ENCODE data around the gene SOX21.

Gene SOX21

DNA sequence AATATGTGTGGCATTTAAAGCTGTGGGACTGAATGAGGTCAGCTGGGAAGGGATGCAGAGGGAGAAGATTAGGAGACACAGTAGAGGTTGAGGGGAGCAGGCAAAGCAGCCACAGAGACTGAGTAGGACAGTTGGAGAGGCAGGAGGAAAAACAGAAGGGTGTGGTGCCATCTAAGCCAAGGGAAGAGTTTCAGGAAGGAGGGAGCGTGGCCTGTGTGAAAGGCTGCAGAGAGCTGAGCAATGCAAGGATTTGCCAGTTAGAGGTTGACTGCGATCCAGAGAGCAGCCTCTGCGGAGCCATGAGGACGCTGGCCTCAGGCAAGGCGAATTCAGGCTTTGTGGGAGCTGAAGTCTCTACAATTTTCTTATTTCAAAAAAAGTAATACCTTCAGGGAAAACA lies 28.9 kb downstream of the SOX21 start:
- H3K9me3 Mint-ChIP-seq, result no peaks in the 10 kb centered on the region
- no peak for DNase-seq (ENCODE audit: low spot score in 2 of 2)
- no peaks in the 10 kb centered on the region for H3K4me1 Mint-ChIP-seq
- ATAC-seq (replicated peaks; ENCODE audit: extremely low read depth, poor library complexity, severe bottlenecking), result no peak
- peaks cover 35% of the 10 kb centered on the region for H3K27me3 Mint-ChIP-seq
- H3K27ac Mint-ChIP-seq (ENCODE audit: low read depth), result no peak overlapping the region
- H3K4me3 Mint-ChIP-seq, result no peak overlapping the region
- peaks cover 2% of the 10 kb centered on the region for H3K36me3 Mint-ChIP-seq (ENCODE audit: insufficient read depth)

GRCh38 chr13:94682229-94682628 lies 30.1 kb downstream of the SOX21 start:
- no peak for DNase-seq (ENCODE audit: low spot score in 2 of 2)
- H3K36me3 Mint-ChIP-seq (ENCODE audit: insufficient read depth), result peaks cover 2% of the 10 kb centered on the region
- no peak for ATAC-seq (replicated peaks; ENCODE audit: extremely low read depth, poor library complexity, severe bottlenecking)
- no peak overlapping the region for H3K27ac Mint-ChIP-seq (ENCODE audit: low read depth)
- no peaks in the 10 kb centered on the region for H3K9me3 Mint-ChIP-seq
- H3K4me1 Mint-ChIP-seq, result no peaks in the 10 kb centered on the region
- H3K4me3 Mint-ChIP-seq, result no peak overlapping the region
- peaks cover 46% of the 10 kb centered on the region for H3K27me3 Mint-ChIP-seq

GRCh38 chr13:94679614-94680013 lies 32.7 kb downstream of the SOX21 start:
- Mint-ChIP-seq H3K4me3 (no peak overlapping the region), H3K27ac (ENCODE audit: low read depth) (no peak overlapping the region), H3K36me3 (ENCODE audit: insufficient read depth) (peaks cover 2% of the 10 kb centered on the region), H3K9me3 (no peaks in the 10 kb centered on the region), H3K4me1 (no peaks in the 10 kb centered on the region), H3K27me3 (peaks cover 56% of the 10 kb centered on the region)
- no peak for DNase-seq (ENCODE audit: low spot score in 2 of 2)
- no peak for ATAC-seq (replicated peaks; ENCODE audit: extremely low read depth, poor library complexity, severe bottlenecking)

GRCh38 chr13:94678845-94679244 lies 33.5 kb downstream of the SOX21 start:
- Mint-ChIP-seq H3K27me3 (peaks cover 56% of the 10 kb centered on the region), H3K4me3 (no peak overlapping the region), H3K27ac (ENCODE audit: low read depth) (no peak overlapping the region), H3K36me3 (ENCODE audit: insufficient read depth) (peaks cover 2% of the 10 kb centered on the region), H3K4me1 (no peaks in the 10 kb centered on the region), H3K9me3 (no peaks in the 10 kb centered on the region)
- ATAC-seq (replicated peaks; ENCODE audit: extremely low read depth, poor library complexity, severe bottlenecking), result no peak
- no peak for DNase-seq (ENCODE audit: low spot score in 2 of 2)

DNA sequence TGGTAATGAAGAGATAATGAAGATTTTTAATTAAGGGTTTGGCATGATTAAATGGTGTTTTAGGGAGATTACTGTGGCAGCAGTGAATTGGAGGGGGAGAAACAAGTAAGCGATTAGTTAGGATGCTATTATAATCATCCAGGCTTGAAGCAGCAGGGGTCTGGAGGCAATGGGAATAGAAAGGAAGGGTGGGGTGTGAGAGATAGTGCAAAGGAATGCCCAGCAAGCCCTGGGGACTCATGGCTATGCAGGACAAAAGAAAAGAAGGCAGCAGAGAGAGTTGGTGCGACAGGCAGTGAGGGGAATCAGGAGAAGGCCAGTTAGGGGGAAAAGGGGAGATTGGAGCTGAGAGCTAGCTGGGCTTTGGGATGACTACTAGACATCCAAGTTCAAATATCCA lies 34.5 kb downstream of the SOX21 start:
- ATAC-seq (replicated peaks; ENCODE audit: extremely low read depth, poor library complexity, severe bottlenecking) (no peak), DNase-seq (ENCODE audit: low spot score in 2 of 2) (no peak)
- no peak overlapping the region for H3K27ac Mint-ChIP-seq (ENCODE audit: low read depth)
- H3K4me1 Mint-ChIP-seq, result no peaks in the 10 kb centered on the region
- H3K27me3 Mint-ChIP-seq, result peaks cover 47% of the 10 kb centered on the region
- H3K36me3 Mint-ChIP-seq (ENCODE audit: insufficient read depth), result peaks cover 2% of the 10 kb centered on the region
- H3K4me3 Mint-ChIP-seq, result no peak overlapping the region
- H3K9me3 Mint-ChIP-seq, result no peaks in the 10 kb centered on the region

DNA sequence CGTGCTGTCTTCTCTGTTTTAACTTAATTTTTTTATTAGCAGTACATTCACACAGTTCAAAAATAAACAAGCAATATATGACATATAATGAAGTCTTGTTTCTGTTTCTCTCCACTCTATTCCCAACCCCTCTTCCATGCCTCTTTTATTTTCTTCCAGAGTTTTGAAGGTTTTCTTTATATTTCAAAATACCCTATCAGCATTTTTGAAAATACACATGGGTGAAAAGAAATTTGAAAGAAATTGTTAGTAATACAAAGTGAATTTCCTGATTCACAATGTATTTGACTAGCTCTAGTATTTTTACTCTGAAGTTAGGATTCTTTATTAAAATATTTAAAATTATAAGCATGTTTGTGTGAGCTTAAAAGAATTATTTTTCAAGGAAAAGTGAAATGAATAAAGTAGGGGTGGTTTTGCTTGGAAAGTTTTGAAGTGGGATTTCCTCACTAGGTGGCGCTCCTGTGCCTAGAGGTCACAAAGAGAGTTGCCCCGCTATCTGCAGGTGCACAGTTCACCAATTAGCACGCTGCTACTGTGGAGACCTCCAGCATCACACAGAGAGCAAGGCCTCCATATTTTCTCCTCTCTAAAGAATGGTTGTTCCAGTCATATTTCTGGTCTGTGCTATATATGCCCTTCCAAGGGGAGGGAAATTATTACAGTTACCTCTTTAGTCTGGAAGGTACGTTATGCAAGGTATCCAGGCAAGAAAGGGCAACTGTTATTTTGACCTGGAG lies 37.6 kb downstream of the SOX21 start:
- DNase-seq (ENCODE audit: low spot score in 2 of 2), result no peak

GRCh38 chr13:94673851-94674250 lies 38.5 kb downstream of the SOX21 start:
- no peak overlapping the region for H3K27ac Mint-ChIP-seq (ENCODE audit: low read depth)
- peaks cover 44% of the 10 kb centered on the region for H3K27me3 Mint-ChIP-seq

More for the DNA sequence above, 37.6 kb downstream of the SOX21 start:
- no peak overlapping the region for H3K27ac Mint-ChIP-seq (ENCODE audit: low read depth)
- no peak overlapping the region for H3K4me3 Mint-ChIP-seq
- ATAC-seq (replicated peaks; ENCODE audit: extremely low read depth, poor library complexity, severe bottlenecking), result no peak
- H3K4me1 Mint-ChIP-seq, result no peaks in the 10 kb centered on the region
- no peaks in the 10 kb centered on the region for H3K36me3 Mint-ChIP-seq (ENCODE audit: insufficient read depth)
- no peaks in the 10 kb centered on the region for H3K9me3 Mint-ChIP-seq
- H3K27me3 Mint-ChIP-seq, result peaks cover 44% of the 10 kb centered on the region

GRCh38 chr13:94672400-94672799 lies 39.9 kb downstream of the SOX21 start:
- DNase-seq (ENCODE audit: low spot score in 2 of 2) (no peak), ATAC-seq (replicated peaks; ENCODE audit: extremely low read depth, poor library complexity, severe bottlenecking) (no peak)
- H3K27me3 Mint-ChIP-seq, result peaks cover 39% of the 10 kb centered on the region
- H3K9me3 Mint-ChIP-seq, result no peaks in the 10 kb centered on the region
- no peaks in the 10 kb centered on the region for H3K4me1 Mint-ChIP-seq
- no peak overlapping the region for H3K4me3 Mint-ChIP-seq
- H3K36me3 Mint-ChIP-seq (ENCODE audit: insufficient read depth), result no peaks in the 10 kb centered on the region
- H3K27ac Mint-ChIP-seq (ENCODE audit: low read depth), result no peak overlapping the region

More at GRCh38 chr13:94673851-94674250, 38.5 kb downstream of the SOX21 start:
- no peak for ATAC-seq (replicated peaks; ENCODE audit: extremely low read depth, poor library complexity, severe bottlenecking)
- Mint-ChIP-seq H3K4me1 (no peaks in the 10 kb centered on the region), H3K36me3 (ENCODE audit: insufficient read depth) (no peaks in the 10 kb centered on the region), H3K4me3 (no peak overlapping the region), H3K9me3 (no peaks in the 10 kb centered on the region)
- DNase-seq (ENCODE audit: low spot score in 2 of 2), result no peak

DNA sequence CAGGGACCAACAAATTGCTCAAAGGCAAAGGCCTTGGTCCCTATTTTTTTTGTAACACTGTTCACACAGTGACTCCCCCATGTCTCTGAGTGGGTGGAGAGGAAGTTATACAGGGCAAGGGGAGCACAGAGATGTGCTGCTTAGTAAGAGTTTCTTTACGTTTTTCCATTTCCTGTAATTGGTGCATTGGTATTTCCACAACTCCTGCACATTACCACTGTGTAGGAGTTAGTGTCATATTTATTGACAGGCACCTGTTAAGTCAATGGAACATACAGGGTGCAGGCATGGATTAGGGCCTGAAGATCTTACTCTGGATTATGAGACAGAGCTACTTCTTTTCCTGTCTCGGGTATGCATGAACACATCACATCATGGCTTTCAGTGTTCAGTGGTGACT lies 45.2 kb downstream of the SOX21 start:
- Mint-ChIP-seq H3K9me3 (no peaks in the 10 kb centered on the region), H3K4me1 (no peaks in the 10 kb centered on the region), H3K4me3 (no peak overlapping the region), H3K36me3 (ENCODE audit: insufficient read depth) (no peaks in the 10 kb centered on the region), H3K27me3 (peaks cover 69% of the 10 kb centered on the region), H3K27ac (ENCODE audit: low read depth) (no peak overlapping the region)
- ATAC-seq (replicated peaks; ENCODE audit: extremely low read depth, poor library complexity, severe bottlenecking) (no peak), DNase-seq (ENCODE audit: low spot score in 2 of 2) (no peak)

GRCh38 chr13:94666065-94666464 lies 46.3 kb downstream of the SOX21 start:
- ATAC-seq (replicated peaks; ENCODE audit: extremely low read depth, poor library complexity, severe bottlenecking) (no peak), DNase-seq (ENCODE audit: low spot score in 2 of 2) (no peak)
- Mint-ChIP-seq H3K27ac (ENCODE audit: low read depth) (no peak overlapping the region), H3K27me3 (peaks cover 67% of the 10 kb centered on the region), H3K36me3 (ENCODE audit: insufficient read depth) (no peaks in the 10 kb centered on the region), H3K9me3 (no peaks in the 10 kb centered on the region), H3K4me3 (no peak overlapping the region), H3K4me1 (no peaks in the 10 kb centered on the region)

DNA sequence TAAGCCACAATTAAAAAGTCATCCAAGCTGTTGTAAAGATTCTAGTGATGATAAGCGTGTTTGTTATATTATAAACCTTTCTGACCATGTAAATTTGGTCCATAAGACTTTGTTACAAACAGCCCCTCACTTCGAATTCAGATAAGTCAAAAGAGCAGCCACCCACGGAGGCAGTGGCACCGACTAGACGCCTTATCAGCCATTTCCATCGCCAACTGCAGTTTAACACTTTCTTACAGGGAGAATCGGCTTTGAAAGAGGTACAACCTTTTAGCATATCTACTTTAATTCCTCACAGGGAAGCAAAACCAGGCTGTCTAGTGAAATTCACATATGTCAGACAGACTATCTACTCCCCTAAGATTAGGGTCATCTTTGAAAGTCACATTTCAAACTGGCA lies 47.5 kb downstream of the SOX21 start:
- no peaks in the 10 kb centered on the region for H3K36me3 Mint-ChIP-seq (ENCODE audit: insufficient read depth)
- no peak overlapping the region for H3K27ac Mint-ChIP-seq (ENCODE audit: low read depth)
- H3K27me3 Mint-ChIP-seq, result peaks cover 64% of the 10 kb centered on the region
- no peaks in the 10 kb centered on the region for H3K4me1 Mint-ChIP-seq
- no peaks in the 10 kb centered on the region for H3K9me3 Mint-ChIP-seq
- DNase-seq (ENCODE audit: low spot score in 2 of 2) (no peak), ATAC-seq (replicated peaks; ENCODE audit: extremely low read depth, poor library complexity, severe bottlenecking) (no peak)
- no peak overlapping the region for H3K4me3 Mint-ChIP-seq

DNA sequence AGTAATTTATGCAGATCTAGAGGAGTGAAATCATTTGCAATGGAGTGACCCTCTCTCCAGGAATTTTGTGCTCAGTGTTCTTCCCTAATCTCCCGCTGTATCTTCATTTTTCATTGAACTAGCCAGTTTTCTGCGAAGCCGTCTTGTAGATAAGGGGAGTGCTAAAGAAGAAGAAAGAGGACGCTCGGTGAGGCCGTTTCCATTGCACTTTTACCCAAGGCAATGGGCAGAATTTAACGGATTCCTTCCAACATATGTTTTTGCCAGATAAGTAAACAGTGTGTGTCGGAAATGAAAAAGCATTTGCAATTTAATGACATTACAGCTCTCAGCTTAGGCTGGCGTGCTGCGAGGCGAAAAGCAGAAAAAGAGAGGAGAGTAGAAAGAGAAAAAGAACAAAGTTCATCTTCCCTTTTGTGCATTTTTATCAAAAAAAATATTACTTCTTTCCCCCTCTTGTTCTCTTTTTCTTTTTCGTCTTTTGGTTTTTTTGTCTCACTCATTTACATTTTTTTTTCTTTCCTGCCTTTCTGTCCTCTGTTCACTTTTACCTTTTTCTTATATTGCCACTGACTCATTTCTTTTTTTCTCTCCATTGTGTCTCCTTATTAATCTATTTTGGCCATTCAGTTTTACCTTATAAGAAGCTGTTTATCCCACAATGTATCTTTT lies 49.9 kb downstream of the SOX21 start:
- Mint-ChIP-seq H3K4me1 (no peaks in the 10 kb centered on the region), H3K27ac (ENCODE audit: low read depth) (no peak overlapping the region), H3K4me3 (no peak overlapping the region), H3K36me3 (ENCODE audit: insufficient read depth) (no peaks in the 10 kb centered on the region), H3K27me3 (peaks cover 59% of the 10 kb centered on the region), H3K9me3 (no peaks in the 10 kb centered on the region)
- ATAC-seq (replicated peaks; ENCODE audit: extremely low read depth, poor library complexity, severe bottlenecking), result no peak
- DNase-seq (ENCODE audit: low spot score in 2 of 2), result no peak

DNA sequence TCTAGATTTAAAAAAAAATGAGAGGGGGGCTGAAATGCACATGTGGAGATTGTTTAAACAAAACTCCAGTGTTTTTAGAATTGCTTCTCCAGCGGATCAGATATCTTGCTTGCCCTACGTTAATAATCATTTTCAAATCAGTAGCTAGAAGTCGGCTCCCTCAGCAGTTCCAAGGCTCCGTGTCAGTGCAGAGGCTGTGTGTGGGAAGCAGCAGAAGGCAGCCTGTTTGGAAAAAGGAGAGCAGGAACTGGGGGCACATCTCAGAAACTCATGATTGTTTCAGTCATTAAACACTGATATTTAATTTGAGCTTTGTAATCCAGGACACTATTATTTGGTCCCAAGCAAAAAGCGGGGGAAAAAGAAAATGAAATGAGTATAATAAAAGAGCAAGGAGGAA lies 50.9 kb downstream of the SOX21 start:
- ATAC-seq (replicated peaks; ENCODE audit: extremely low read depth, poor library complexity, severe bottlenecking), result no peak
- Mint-ChIP-seq H3K4me3 (no peak overlapping the region), H3K4me1 (no peaks in the 10 kb centered on the region), H3K36me3 (ENCODE audit: insufficient read depth) (no peaks in the 10 kb centered on the region), H3K27me3 (peaks cover 49% of the 10 kb centered on the region), H3K27ac (ENCODE audit: low read depth) (no peak overlapping the region), H3K9me3 (no peaks in the 10 kb centered on the region)
- DNase-seq (ENCODE audit: low spot score in 2 of 2), result no peak
